ENCODE results near the gene SPACA4.

DNA sequence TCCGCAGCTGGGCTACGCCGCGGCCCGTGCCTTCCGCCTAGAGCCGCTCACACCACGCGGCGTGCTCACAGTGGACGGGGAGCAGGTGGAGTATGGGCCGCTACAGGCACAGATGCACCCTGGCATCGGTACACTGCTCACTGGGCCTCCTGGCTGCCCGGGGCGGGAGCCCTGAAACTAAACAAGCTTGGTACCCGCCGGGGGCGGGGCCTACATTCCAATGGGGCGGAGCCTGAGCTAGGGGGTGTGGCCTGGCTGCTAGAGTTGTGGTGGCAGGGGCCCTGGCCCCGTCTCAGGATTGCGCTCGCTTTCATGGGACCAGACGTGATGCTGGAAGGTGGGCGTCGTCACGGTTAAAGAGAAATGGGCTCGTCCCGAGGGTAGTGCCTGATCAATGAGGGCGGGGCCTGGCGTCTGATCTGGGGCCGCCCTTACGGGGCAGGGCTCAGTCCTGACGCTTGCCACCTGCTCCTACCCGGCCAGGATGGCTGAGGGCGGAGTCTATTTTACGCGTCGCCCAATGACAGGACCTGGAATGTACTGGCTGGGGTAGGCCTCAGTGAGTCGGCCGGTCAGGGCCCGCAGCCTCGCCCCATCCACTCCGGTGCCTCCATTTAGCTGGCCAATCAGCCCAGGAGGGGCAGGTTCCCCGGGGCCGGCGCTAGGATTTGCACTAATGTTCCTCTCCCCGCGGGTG is 23.2 kb downstream of the SPACA4 start:
- TF ChIP-seq, protein P1, sequence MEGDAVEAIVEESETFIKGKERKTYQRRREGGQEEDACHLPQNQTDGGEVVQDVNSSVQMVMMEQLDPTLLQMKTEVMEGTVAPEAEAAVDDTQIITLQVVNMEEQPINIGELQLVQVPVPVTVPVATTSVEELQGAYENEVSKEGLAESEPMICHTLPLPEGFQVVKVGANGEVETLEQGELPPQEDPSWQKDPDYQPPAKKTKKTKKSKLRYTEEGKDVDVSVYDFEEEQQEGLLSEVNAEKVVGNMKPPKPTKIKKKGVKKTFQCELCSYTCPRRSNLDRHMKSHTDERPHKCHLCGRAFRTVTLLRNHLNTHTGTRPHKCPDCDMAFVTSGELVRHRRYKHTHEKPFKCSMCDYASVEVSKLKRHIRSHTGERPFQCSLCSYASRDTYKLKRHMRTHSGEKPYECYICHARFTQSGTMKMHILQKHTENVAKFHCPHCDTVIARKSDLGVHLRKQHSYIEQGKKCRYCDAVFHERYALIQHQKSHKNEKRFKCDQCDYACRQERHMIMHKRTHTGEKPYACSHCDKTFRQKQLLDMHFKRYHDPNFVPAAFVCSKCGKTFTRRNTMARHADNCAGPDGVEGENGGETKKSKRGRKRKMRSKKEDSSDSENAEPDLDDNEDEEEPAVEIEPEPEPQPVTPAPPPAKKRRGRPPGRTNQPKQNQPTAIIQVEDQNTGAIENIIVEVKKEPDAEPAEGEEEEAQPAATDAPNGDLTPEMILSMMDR (IDR thresholded peaks at IDR 0.05), result no peak
- TF ChIP-seq NR1H2 (CRISPR knock-in tag; IDR thresholded peaks at IDR 0.05) (no peak), FOXJ3 (CRISPR knock-in tag; IDR thresholded peaks at IDR 0.05; ENCODE audit: borderline replicate concordance) (no peak)
